Osteocyte (in vitro differentiated cells): ENCODE measurements around the gene TTC4. TPM values are rescaled to one million over a fixed set of nuclear protein-coding genes. Genes with fewer than 3 reads are reported as not detected.

Source experiments
- DNase-seq: peaks from one replicate; pipeline ENCODE4 v3.0.0; 2021; ENCODE audit warnings: mixed read lengths; ENCODE audit not compliant: unreplicated experiment; ENCODE audit errors: extremely low spot score
- H3K27ac Mint-ChIP-seq: one replicate; pipeline ENCODE4 v1.8.0; 2021; ENCODE audit warnings: mild to moderate bottlenecking, mixed read lengths; ENCODE audit not compliant: unreplicated experiment
- H3K27me3 Mint-ChIP-seq: one replicate; pipeline ENCODE4 v1.8.0; 2021; ENCODE audit warnings: mixed read lengths; ENCODE audit not compliant: unreplicated experiment
- H3K36me3 Mint-ChIP-seq: one replicate; pipeline ENCODE4 v1.8.0; 2021; ENCODE audit warnings: mixed read lengths; ENCODE audit not compliant: unreplicated experiment
- H3K4me1 Mint-ChIP-seq: one replicate; pipeline ENCODE4 v1.8.0; 2021; ENCODE audit warnings: mixed read lengths; ENCODE audit not compliant: unreplicated experiment
- H3K4me3 Mint-ChIP-seq: one replicate; pipeline ENCODE4 v1.8.0; 2021; ENCODE audit warnings: mild to moderate bottlenecking, moderate library complexity, mixed read lengths; ENCODE audit not compliant: unreplicated experiment
- H3K9me3 Mint-ChIP-seq: one replicate; pipeline ENCODE4 v1.8.0; 2021; ENCODE audit warnings: mixed read lengths; ENCODE audit not compliant: unreplicated experiment
- CTCF ChIP-seq: fragments of 200-600 bp; sonication (generic); IDR thresholded peaks from 2 replicates; pipeline ENCODE4 v1.5.0; 2021; ENCODE audit warnings: antibody characterized with exemption, mild to moderate bottlenecking, moderate library complexity
- total RNA-seq: library from RNA; stranded (reverse); gene quantifications from 2 replicates; pipeline ENCODE4 v1.2.1, GENCODE V29; 2021

Gene TTC4
- total RNA-seq, 1 donor from 2014 or later = 14.4 TPM

GRCh38 chr1:54678776-54679643 is 36.7 kb upstream of the TTC4 start:
- peaks cover 32% of the 10 kb centered on the region for H3K27me3 Mint-ChIP-seq
- no peaks in the 10 kb centered on the region for H3K9me3 Mint-ChIP-seq
- DNase-seq = no peak
- H3K4me1 Mint-ChIP-seq = no peaks in the 10 kb centered on the region
- no peak for TF ChIP-seq CTCF
- no peak overlapping the region for H3K4me3 Mint-ChIP-seq
- no peak overlapping the region for H3K27ac Mint-ChIP-seq
- no peaks in the 10 kb centered on the region for H3K36me3 Mint-ChIP-seq

GRCh38 chr1:54679706-54680105 is 36.0 kb upstream of the TTC4 start:
- Mint-ChIP-seq H3K36me3 (no peaks in the 10 kb centered on the region), H3K9me3 (no peaks in the 10 kb centered on the region), H3K27me3 (peaks cover 34% of the 10 kb centered on the region), H3K27ac (no peak overlapping the region), H3K4me3 (no peak overlapping the region), H3K4me1 (no peaks in the 10 kb centered on the region)
- DNase-seq = no peak
- no peak for TF ChIP-seq CTCF

- H3K27me3 Mint-ChIP-seq = peaks cover 34% of the 10 kb centered on the region
- no peak for DNase-seq
- H3K9me3 Mint-ChIP-seq = no peaks in the 10 kb centered on the region
- no peak overlapping the region for H3K4me3 Mint-ChIP-seq
- H3K36me3 Mint-ChIP-seq = no peaks in the 10 kb centered on the region
- no peaks in the 10 kb centered on the region for H3K4me1 Mint-ChIP-seq
- TF ChIP-seq CTCF = no peak
- no peak overlapping the region for H3K27ac Mint-ChIP-seq
Observed at GRCh38 chr1:54680387-54680786, 35.3 kb upstream of the TTC4 start.

- Mint-ChIP-seq H3K27me3 (peaks cover 34% of the 10 kb centered on the region), H3K9me3 (no peaks in the 10 kb centered on the region), H3K36me3 (no peaks in the 10 kb centered on the region), H3K4me3 (no peak overlapping the region), H3K27ac (no peak overlapping the region), H3K4me1 (no peaks in the 10 kb centered on the region)
- TF ChIP-seq CTCF = no peak
- DNase-seq = no peak
Observed at GRCh38 chr1:54681358-54681757, 34.3 kb upstream of the TTC4 start.

GRCh38 chr1:54683453-54683852 is 32.2 kb upstream of the TTC4 start:
- TF ChIP-seq CTCF = no peak
- no peak for DNase-seq
- no peak overlapping the region for H3K4me3 Mint-ChIP-seq
- H3K27ac Mint-ChIP-seq = no peak overlapping the region
- no peaks in the 10 kb centered on the region for H3K36me3 Mint-ChIP-seq
- no peaks in the 10 kb centered on the region for H3K4me1 Mint-ChIP-seq
- no peaks in the 10 kb centered on the region for H3K9me3 Mint-ChIP-seq
- H3K27me3 Mint-ChIP-seq = peaks cover 30% of the 10 kb centered on the region
